GM21423 (cell line): Measurements from ENCODE around the gene POLH.
A peak's percentile ranks its signal among the peaks of the same experiment; 100 is the strongest.
"Not testable (repeated sequence)": the region's sequence is repeated elsewhere in the genome, so short reads cannot be mapped to it uniquely, and the experiment has no call there.

ENCODE experiments used
- ATAC-seq: cut with Tn5 transposase; IDR thresholded peaks from one replicate; pipeline ENCODE4 v1.9.1; 2021; ENCODE audit warnings: mild to moderate bottlenecking, moderate library complexity; ENCODE audit not compliant: unreplicated experiment

Gene POLH

DNA sequence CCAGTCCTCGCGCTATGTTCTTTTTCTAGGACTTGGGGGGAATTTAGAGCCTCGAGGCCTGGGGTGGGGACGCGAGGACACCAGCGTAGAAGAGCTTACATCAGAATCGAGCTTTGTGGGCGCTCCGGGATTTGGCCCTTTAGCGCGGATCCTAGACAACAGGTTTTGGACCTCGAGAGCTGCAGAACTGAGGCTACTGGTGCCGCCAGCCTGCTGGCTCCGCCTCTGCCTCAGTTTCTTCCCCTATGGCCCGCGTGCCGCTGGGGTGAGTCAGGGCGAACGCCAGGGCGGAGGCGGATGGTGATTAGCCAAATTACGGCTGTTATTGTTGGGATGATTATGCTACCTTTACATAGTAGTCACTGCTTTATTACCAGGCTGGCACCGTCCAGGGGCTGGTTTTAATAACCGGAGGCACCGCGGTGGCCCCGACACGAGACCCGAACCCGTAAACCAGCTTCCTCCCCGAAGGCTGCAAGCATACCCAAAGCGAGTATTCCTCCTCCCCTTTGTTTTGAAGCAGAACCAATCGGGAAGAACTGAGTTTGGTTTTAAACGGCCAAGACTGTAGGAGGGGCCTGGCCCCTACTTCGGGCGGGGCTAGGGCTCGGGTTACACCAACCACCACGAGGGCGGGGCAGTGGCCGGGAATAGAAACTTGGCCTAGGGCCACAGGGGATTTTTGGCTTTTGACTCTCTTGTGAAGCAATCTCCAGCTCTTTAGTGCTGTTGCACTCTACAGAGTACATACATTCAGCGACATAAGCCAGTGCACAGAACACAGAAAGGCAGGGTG lies 53.7 kb downstream of the POLH start:
- peak; percentile 63 for ATAC-seq

DNA sequence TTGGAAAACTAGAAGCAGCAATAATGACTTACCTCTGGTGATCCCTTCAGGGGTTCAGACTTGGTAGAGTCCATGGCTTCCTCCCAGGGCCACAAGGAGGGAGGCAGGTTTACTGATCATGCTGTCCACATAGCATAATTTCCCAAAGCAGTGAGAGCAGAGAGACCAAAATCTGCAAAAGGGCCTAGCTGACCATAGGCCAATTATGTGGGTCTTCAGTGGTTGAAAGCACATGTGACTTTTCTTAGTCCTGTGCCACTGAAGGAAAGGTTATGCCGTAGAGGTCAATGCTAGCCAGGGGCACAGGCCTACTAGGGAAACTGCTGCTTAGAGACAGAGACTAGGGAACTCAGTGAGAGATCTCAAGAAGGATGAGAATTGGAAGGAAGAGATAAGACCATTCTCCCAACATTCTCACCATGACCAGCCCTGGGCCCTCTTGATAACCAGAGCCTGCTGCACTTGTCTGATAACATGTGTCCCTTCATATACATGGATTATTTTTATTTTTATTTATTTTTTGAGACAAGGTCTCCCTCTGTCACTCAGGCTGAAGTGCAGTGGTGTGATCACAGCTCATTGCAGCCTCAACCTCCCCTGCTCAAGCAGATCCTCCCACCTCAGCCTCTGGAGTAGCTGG lies 55.1 kb downstream of the POLH start:
- no peak for ATAC-seq

DNA sequence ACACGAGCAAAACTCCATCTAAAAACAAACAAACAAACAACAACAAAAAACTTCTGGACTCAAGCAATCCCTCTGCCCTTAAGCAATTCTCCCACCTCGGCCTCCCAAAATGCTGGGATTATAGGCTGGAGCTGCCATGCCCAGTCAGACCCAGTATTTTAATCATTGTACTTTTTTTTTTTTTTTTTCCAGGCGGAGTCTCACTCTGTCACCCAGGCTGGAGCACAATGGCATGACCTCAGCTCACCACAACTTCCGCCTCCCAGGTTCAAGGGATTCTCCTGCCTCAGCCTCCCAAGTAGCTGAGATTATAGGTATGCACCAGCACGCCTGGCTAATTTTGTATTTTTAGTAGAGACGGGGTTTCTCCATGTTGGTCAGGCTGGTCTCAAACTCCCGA lies 57.0 kb downstream of the POLH start:
- ATAC-seq: not testable (repeated sequence)

DNA sequence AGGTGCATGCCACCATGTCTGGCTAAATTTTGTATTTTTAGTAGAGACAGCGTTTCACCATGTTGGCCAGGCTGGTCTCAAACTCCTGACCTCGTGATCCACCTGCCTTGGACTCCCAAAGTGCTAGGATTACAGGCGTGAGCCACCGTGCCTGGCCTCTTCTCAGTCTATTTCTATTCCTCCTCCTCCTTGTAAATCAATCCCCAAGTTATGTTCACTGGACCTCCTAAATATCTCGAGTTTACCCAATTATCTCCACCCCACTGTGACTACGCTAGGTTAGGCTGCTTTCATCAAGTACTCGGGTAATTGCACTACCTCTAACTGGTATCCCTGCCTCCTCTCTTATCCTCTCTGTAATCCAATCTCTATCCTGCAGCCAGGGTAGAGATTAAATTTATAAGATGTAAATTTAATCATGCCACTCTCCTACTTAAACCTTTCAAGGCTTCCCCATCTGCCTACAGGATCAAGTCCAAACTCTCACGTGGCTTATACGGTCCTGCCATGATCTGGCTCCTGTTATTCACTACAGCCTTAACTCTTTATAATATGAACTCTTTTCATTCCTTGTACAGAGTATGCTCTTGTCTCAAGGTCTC lies 58.8 kb downstream of the POLH start:
- no peak for ATAC-seq

DNA sequence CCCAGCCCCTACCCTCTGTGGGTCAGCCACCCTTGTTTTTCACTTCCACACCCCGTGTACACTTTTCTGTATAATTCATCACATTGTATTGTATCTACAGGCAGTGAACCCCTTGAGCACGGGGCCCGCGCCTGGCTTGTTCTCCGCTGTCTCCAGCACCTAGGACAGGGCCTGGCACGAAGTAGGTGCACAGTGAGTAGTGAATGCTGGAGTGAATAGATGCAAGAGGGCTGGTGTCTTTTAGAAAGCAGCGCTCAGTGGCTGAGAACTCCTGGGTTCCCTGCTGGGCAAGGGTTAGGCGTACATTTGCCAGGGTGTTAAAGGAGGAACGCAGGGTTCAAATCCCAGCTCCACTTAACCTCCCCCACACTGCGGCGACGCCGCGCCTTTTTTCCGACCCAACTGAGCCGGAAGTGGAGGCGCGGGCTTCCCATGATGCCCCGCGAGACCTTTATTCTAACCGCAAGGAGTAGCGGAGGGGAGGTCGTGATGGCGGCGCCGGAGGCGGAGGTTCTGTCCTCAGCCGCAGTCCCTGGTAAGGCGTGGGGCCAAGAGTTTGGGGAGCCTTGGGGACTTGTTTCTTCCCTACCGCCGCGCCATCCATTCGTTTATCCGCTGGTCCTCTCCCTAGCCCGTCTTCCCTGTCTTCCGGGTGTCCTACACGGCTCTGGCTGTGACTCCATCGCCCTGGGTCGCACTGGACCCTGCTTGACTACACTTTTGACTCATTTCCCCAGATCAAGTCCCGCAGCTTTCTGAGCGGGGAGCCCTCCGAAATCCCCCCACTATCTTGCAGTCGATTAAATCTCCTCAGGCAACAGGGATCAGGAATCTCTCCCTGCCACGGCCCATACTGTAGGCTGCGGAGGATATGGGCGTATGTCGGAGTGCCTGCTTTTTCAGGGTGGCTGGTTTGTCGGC lies 59.7 kb downstream of the POLH start, which contains the start of gene MAD2L1BP:
MAD2L1BP (plus strand) TSS at position 454 of the 921 bp plus-strand sequence; CDS start at position 490, 36 bp downstream.
- peak; percentile 86 for ATAC-seq

DNA sequence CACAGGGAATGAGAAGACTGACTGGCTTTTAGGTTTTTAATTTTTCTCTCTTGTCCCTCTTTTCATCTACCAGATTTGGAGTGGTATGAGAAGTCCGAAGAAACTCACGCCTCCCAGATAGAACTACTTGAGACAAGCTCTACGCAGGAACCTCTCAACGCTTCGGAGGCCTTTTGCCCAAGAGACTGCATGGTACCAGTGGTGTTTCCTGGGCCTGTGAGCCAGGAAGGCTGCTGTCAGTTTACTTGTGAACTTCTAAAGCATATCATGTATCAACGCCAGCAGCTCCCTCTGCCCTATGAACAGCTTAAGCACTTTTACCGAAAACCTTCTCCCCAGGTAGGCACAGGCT lies 60.3 kb downstream of the POLH start:
- ATAC-seq: peak; percentile 14

- no peak for ATAC-seq
Measured at GRCh38 chr6:43639984-43640800, 64.2 kb downstream of the POLH start.

GRCh38 chr6:43644940-43645612 lies 69.1 kb downstream of the POLH start, which contains the start of gene RSPH9:
Gene RSPH9, plus strand, starts transcription at chr6:43645036. Its CDS starts 63 bp downstream, at chr6:43645099.
- peak; percentile 66 for ATAC-seq

- ATAC-seq: no peak
Measured at GRCh38 chr6:43645613-43645964, 69.6 kb downstream of the POLH start.

GRCh38 chr6:43647613-43648012 lies 71.6 kb downstream of the POLH start:
- ATAC-seq: no peak

- ATAC-seq: no peak
Measured at GRCh38 chr6:43648248-43648647, 72.3 kb downstream of the POLH start.

DNA sequence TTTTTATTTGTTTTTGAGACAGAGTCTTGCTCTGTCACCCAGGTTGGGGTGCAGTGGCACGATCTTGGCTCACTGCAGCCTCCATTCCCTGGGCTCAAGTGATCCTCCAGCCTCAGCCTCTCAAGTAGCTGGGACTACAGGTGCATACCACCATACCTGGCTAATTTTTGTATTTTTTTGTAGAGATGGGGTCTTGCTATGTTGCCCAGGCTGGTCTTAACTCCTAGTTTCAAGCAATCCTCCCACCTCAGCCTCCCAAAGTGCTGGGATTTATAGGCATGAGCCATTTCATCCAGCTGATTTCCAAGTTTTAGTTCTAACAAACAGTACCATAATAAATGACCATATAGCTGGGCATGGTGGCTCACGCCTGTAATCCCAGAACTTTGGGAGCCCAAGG lies 76.8 kb downstream of the POLH start:
- not testable (repeated sequence) for ATAC-seq

DNA sequence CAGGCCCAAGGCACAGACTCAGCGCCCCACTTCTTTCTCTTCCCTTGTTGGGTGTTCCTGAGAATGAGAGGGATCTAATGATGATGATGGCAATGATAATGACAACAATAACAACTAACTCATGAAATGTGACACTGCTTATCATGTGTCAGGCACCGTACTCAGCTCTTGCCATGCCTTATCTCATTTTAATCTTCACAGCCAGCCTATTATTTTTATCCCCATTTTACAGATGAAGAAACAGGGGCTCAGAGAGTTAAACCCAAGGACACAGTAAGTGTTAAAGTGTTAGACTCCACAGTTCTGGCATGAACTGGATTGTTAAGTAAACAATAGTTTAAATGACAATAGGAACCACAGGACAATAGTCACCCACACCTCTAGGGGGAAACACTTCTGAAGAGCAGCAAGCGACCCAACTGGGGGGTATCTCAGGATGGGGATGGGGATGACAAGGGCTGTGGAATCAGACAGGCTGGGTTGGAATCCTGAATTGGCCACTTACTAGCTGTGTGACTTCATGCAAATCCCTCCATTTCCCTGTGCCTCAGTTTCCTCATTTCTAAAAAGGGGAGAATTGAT lies 81.3 kb downstream of the POLH start:
- no peak for ATAC-seq

DNA sequence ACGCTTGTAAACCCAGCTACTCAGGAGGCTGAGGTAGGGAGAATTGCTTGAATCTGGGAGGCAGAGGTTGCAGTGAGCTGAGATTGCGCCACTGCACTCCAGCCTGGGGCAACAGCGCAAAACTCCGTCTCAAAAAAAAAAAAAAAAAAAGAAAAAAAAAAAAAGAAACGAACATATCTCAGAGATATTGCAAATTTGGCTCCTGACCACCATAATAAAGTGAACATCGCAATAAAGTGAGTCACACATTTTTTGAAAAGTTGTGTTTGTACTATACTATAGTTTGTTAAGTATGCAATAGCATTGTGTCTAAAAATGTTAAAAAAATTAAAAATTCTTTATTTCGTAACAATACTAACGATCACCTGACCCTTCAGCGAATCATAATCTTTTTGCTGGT lies 82.2 kb downstream of the POLH start:
- ATAC-seq: no peak

DNA sequence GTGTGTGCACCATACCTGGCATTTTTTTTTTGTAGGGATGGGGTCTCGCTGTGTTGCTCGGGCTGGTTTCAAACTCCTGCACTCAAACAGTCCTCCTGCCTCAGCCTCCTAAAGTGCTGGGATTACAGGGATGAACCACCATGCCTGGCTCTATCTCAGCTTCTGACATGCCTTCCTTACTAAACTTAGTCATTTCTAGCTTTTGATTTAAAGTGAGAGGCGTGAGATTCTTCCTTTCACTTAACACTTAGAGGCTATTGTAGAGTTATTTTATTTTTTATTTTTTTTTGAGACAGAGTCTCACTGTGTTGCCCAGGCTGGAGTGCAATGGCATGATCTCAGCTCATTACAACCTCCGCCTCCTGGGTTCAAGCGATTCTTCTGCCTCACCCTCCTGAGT lies 87.0 kb downstream of the POLH start:
- ATAC-seq: not testable (repeated sequence)
